MM.1S (cell line): Measurements from ENCODE around the gene ATP2C1.

Experiments
- DNase-seq: peaks from one replicate; pipeline ENCODE4 v3.0.0-alpha.2; 2015
- H2AFZ ChIP-seq: fragments of 300-600 bp; sonication (generic); 2 replicates; pipeline ENCODE4 v1.6.0; 2016; ENCODE audit warnings: antibody characterized with exemption, low read length
- H3F3A ChIP-seq: fragments of 300-600 bp; sonication (generic); 2 replicates; pipeline ENCODE4 v1.6.1; 2016; ENCODE audit warnings: mild to moderate bottlenecking, antibody characterized with exemption, low read length, moderate library complexity, mixed read lengths; ENCODE audit not compliant: insufficient read depth
- H3K27ac ChIP-seq: fragments of 300-600 bp; sonication (generic); 2 replicates; pipeline ENCODE4 v1.5.1; 2016; ENCODE audit warnings: mild to moderate bottlenecking, low read length
- H3K27me3 ChIP-seq: fragments of 300-600 bp; sonication (generic); replicated peaks from 2 replicates; pipeline ENCODE4 v1.6.0; 2016; ENCODE audit warnings: low read length; ENCODE audit not compliant: insufficient read depth
- H3K36me3 ChIP-seq: fragments of 300-600 bp; sonication (generic); replicated peaks from 2 replicates; pipeline ENCODE4 v1.6.1; 2016; ENCODE audit warnings: mild to moderate bottlenecking, low read length, mixed read lengths; ENCODE audit not compliant: insufficient read depth
- H3K4me1 ChIP-seq: fragments of 300-600 bp; sonication (generic); 2 replicates; pipeline ENCODE4 v1.6.1; 2016; ENCODE audit warnings: low read length, mixed read lengths
- H3K4me2 ChIP-seq: fragments of 300-600 bp; sonication (generic); 2 replicates; pipeline ENCODE4 v1.6.0; 2016; ENCODE audit warnings: low read depth, low read length
- H3K4me3 ChIP-seq: fragments of 300-600 bp; sonication (generic); 2 replicates; pipeline ENCODE4 v1.5.1; 2016; ENCODE audit warnings: low read length, mixed read lengths
- H3K79me2 ChIP-seq: fragments of 300-600 bp; sonication (generic); 2 replicates; pipeline ENCODE4 v1.6.1; 2016; ENCODE audit warnings: mixed run types, low read length, mixed read lengths
- H3K9ac ChIP-seq: fragments of 300-600 bp; sonication (generic); 2 replicates; pipeline ENCODE4 v1.6.1; 2016; ENCODE audit warnings: low read length, mixed read lengths
- H3K9me2 ChIP-seq: fragments of 300-600 bp; sonication (generic); replicated peaks from 2 replicates; pipeline ENCODE4 v1.6.1; 2016; ENCODE audit warnings: mild to moderate bottlenecking, low read length, mixed read lengths; ENCODE audit not compliant: insufficient read depth
- H3K9me3 ChIP-seq: fragments of 300-600 bp; sonication (generic); replicated peaks from 2 replicates; pipeline ENCODE4 v1.6.1; 2016; ENCODE audit warnings: mild to moderate bottlenecking, low read length, mixed read lengths; ENCODE audit not compliant: insufficient read depth
- H4K20me1 ChIP-seq: fragments of 300-600 bp; sonication (generic); 2 replicates; pipeline ENCODE4 v1.6.1; 2016; ENCODE audit warnings: mild to moderate bottlenecking, low read length, moderate library complexity, mixed read lengths; ENCODE audit not compliant: insufficient read depth
- EZH2 ChIP-seq: fragments of 300-600 bp; sonication (generic); optimal IDR thresholded peaks from 2 replicates; pipeline ENCODE3; 2017; ENCODE audit warnings: low read depth, mild to moderate bottlenecking, antibody characterized with exemption, low read length, mixed read lengths
- EZH2phosphoT487 ChIP-seq: fragments of 300-600 bp; sonication (generic); IDR thresholded peaks from 2 replicates; pipeline ENCODE4 v1.6.1; 2018; ENCODE audit warnings: antibody characterized with exemption, low read length
- TF ChIP-seq, protein P1 (sequence below): fragments of 300-600 bp; sonication (generic); IDR thresholded peaks from 2 replicates; pipeline ENCODE4 v1.5.1; 2016; ENCODE audit warnings: antibody characterized with exemption, low read length, mixed read lengths

The ATP2C1 gene

DNA sequence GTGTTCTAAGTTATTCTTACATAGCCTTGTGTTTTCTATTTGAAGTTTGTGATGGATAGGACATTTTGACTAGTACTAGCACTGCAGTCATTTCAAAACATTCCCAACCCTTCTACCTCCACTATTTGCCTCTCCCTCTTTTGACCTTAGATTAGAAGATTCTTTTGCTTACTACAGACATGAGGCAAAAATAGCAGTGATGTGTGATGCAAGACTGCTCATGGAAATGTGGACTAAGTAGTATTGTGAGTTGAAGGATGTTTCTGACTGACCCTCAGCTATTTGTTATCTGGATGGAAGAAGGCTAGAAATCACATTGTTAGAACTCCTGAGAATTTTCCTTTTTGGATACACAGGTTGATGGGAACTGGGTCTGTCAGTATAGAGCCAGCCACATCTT is 45.9 kb downstream of the ATP2C1 start:
- no peaks in the 10 kb centered on the region for H3F3A ChIP-seq
- DNase-seq: no peak
- H2AFZ ChIP-seq: no peak overlapping the region
- no peaks in the 10 kb centered on the region for H4K20me1 ChIP-seq
- H3K9ac ChIP-seq: no peak overlapping the region
- H3K4me3 ChIP-seq: no peak overlapping the region
- H3K79me2 ChIP-seq: no peaks in the 10 kb centered on the region
- H3K36me3 ChIP-seq: peaks cover 3% of the 10 kb centered on the region; the same call in 1 of the 2 replicates
- H3K27me3 ChIP-seq: no peaks in the 10 kb centered on the region
- H3K4me2 ChIP-seq: no peak overlapping the region
- no peak for TF ChIP-seq EZH2phosphoT487
- TF ChIP-seq, protein P1, sequence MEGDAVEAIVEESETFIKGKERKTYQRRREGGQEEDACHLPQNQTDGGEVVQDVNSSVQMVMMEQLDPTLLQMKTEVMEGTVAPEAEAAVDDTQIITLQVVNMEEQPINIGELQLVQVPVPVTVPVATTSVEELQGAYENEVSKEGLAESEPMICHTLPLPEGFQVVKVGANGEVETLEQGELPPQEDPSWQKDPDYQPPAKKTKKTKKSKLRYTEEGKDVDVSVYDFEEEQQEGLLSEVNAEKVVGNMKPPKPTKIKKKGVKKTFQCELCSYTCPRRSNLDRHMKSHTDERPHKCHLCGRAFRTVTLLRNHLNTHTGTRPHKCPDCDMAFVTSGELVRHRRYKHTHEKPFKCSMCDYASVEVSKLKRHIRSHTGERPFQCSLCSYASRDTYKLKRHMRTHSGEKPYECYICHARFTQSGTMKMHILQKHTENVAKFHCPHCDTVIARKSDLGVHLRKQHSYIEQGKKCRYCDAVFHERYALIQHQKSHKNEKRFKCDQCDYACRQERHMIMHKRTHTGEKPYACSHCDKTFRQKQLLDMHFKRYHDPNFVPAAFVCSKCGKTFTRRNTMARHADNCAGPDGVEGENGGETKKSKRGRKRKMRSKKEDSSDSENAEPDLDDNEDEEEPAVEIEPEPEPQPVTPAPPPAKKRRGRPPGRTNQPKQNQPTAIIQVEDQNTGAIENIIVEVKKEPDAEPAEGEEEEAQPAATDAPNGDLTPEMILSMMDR: no peak
- TF ChIP-seq EZH2: no peak
- H3K4me1 ChIP-seq: no peaks in the 10 kb centered on the region
- H3K27ac ChIP-seq: no peak overlapping the region
- H3K9me3 ChIP-seq: no peaks in the 10 kb centered on the region
- H3K9me2 ChIP-seq: no peaks in the 10 kb centered on the region

DNA sequence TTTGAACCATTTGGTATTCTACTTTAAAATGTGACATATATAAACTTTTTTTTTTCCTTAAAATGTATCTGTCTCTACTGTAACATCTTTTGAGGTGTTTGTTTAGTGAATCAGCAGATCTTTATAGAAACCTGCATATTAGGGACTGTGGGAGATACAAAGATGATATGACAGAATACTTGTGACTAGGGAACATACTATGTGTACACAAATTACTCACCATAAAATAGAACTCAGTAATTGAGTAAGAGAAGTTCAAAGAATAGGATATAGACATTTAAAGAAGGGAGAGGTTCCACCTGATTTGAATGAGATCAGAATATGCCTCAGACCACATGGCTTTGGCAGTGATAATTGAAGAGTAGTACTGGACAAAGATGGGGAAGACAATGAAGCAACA is 47.9 kb downstream of the ATP2C1 start:
- TF ChIP-seq, protein P1: no peak
- TF ChIP-seq EZH2phosphoT487: no peak
- TF ChIP-seq EZH2: no peak
- Histone ChIP-seq H3K27me3 (no peaks in the 10 kb centered on the region), H3K36me3 (peaks cover 3% of the 10 kb centered on the region; the same call in 1 of the 2 replicates), H3F3A (no peaks in the 10 kb centered on the region), H3K9me3 (no peaks in the 10 kb centered on the region), H3K4me3 (no peak overlapping the region), H3K4me1 (no peaks in the 10 kb centered on the region), H2AFZ (no peak overlapping the region), H4K20me1 (no peaks in the 10 kb centered on the region), H3K9ac (no peak overlapping the region), H3K9me2 (no peaks in the 10 kb centered on the region), H3K79me2 (no peaks in the 10 kb centered on the region), H3K27ac (no peak overlapping the region), H3K4me2 (no peak overlapping the region)
- DNase-seq: no peak

DNA sequence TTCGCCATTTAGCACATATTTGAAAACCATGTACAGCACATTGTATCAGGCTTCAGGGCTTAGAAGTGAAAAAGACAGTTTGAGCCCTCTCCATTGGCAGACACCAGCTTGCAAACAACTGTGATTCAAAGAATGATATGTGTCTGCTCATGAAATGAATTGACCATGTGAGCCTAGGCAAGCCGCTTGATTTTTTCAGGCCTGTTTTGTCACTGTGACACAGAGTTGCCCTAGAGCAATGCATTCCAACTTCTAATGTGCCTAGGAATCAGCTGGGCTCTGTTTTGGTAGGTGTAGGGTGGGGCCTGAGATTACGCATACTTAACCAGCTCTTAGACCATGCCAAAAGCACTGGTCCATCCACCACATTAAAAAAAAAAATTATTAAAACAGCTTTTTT is 53.0 kb downstream of the ATP2C1 start:
- no peaks in the 10 kb centered on the region for H3K9me3 ChIP-seq
- no peak overlapping the region for H2AFZ ChIP-seq
- no peaks in the 10 kb centered on the region for H4K20me1 ChIP-seq
- peaks cover 5% of the 10 kb centered on the region; the same call in 1 of the 2 replicates for H3K4me1 ChIP-seq
- no peak for DNase-seq
- H3K9ac ChIP-seq: no peak overlapping the region
- H3K27me3 ChIP-seq: no peaks in the 10 kb centered on the region
- H3K4me2 ChIP-seq: no peak overlapping the region
- H3K27ac ChIP-seq: no peak overlapping the region
- H3K79me2 ChIP-seq: no peaks in the 10 kb centered on the region
- no peaks in the 10 kb centered on the region for H3F3A ChIP-seq
- H3K9me2 ChIP-seq: no peaks in the 10 kb centered on the region
- TF ChIP-seq, protein P1: no peak
- no peak for TF ChIP-seq EZH2phosphoT487
- TF ChIP-seq EZH2: no peak
- no peak overlapping the region for H3K4me3 ChIP-seq
- H3K36me3 ChIP-seq: 0 out of 2 replicates have a peak, but pooled peaks cover under 1% of the 10 kb centered on the region
